Panc1 (cell line): ENCODE measurements around the gene DAB2IP. TPM values are rescaled to one million over a fixed set of nuclear protein-coding genes. Genes with fewer than 3 reads are reported as not detected.

Experiments used
- ATAC-seq: fragments of 200-7000 bp; cut with Tn5 transposase; 2 replicates; pipeline ENCODE4 v1.9.1; 2020; ENCODE audit warnings: mild to moderate bottlenecking, moderate library complexity
- BruUV-seq: library from RNA; stranded (reverse); fragments of 400-500 nt; replicated peaks from 2 replicates; lab custom pipeline; 2021; lab: Mats Ljungman, UMichigan
- CTCF ChIA-PET: fragments of 300-600 bp; sonication (Branson Sonifier 250); formaldehyde crosslinking; loops from one replicate; lab custom pipeline; 2022; ENCODE audit warnings: antibody characterized with exemption; lab: Charles Lee
- POLR2A ChIA-PET: fragments of 300-600 bp; sonication (Branson Sonifier 250); formaldehyde crosslinking; loops from one replicate; lab custom pipeline; 2022; ENCODE audit warnings: antibody characterized with exemption; lab: Charles Lee
- DNase-seq: peaks from one replicate; pipeline ENCODE4 v3.0.0-alpha.2; 2010; ENCODE audit warnings: low read depth, low spot score
- H3K27ac ChIP-seq: 2 replicates; pipeline ENCODE4 v1.5.1; 2011; ENCODE audit warnings: mild to moderate bottlenecking, low read length, inconsistent platforms
- H3K27me3 ChIP-seq: fragments of 200-500 bp; sonication (Bioruptor generic); 2 replicates; pipeline ENCODE4 v1.6.0; 2014; ENCODE audit warnings: low read length, inconsistent platforms; ENCODE audit not compliant: control insufficient read depth, insufficient read depth
- H3K36me3 ChIP-seq: fragments of 200-500 bp; sonication (Bioruptor generic); 2 replicates; pipeline ENCODE4 v1.5.1; 2014; ENCODE audit warnings: inconsistent platforms, mild to moderate bottlenecking, low read length, moderate library complexity; ENCODE audit not compliant: control insufficient read depth, insufficient read depth
- H3K4me1 ChIP-seq: 2 replicates; pipeline ENCODE4 v1.5.1; 2011; ENCODE audit warnings: inconsistent platforms, mild to moderate bottlenecking, low read length, moderate library complexity; ENCODE audit not compliant: control insufficient read depth, insufficient read depth
- H3K4me3 ChIP-seq, 2 experiments: 2 replicates each; pipeline ENCODE4 v1.5.1; 2011 to 2012; ENCODE audit warnings: low read depth in 2 of 2, low read length in 2 of 2, mild to moderate bottlenecking in 2 of 2, inconsistent platforms in 1 of 2, moderate library complexity in 1 of 2
- H3K9me3 ChIP-seq: fragments of 200-500 bp; sonication (Bioruptor generic); 2 replicates; pipeline ENCODE4 v1.5.1; 2014; ENCODE audit warnings: low read depth, mild to moderate bottlenecking, inconsistent platforms, low read length, moderate library complexity; ENCODE audit not compliant: control insufficient read depth, insufficient read depth
- POLR2AphosphoS5 ChIP-seq: IDR thresholded peaks from 2 replicates; pipeline ENCODE4 v1.6.1; 2012; ENCODE audit warnings: mild to moderate bottlenecking, low read depth, low read length, moderate library complexity
- SIN3A ChIP-seq: IDR thresholded peaks from 2 replicates; pipeline ENCODE4 v1.6.1; 2012; ENCODE audit warnings: low read depth, mild to moderate bottlenecking, low read length, moderate library complexity, borderline replicate concordance; ENCODE audit not compliant: insufficient read depth
- TCF7L2 ChIP-seq: IDR thresholded peaks from 2 replicates; pipeline ENCODE4 v1.6.1; 2011; ENCODE audit warnings: mild to moderate bottlenecking, low read depth, low read length, inconsistent platforms
- in situ Hi-C: cut with HindIII; loops from 2 replicates; pipeline ENCODE4 v1.10.0; 2016; ENCODE audit warnings: low sequenced_read_pairs, low pct_unique_long_range_greater_than_20kb
- intact Hi-C: fragments of 100-400 bp; cut with micrococcal nuclease; formaldehyde crosslinking; loops from one replicate; pipeline ENCODE4 v1.10.0; 2022; ENCODE audit not compliant: unreplicated experiment
- total RNA-seq: library from RNA; stranded (reverse); gene quantifications from one replicate; pipeline ENCODE4 v1.2.1, GENCODE V29; 2021; ENCODE audit not compliant: unreplicated experiment
- TF ChIP-seq, protein P1 (sequence below), 2 experiments: IDR thresholded peaks; 2 replicates each; pipeline ENCODE4 v1.6.1; 2011 to 2012; ENCODE audit warnings: low read depth in 2 of 2, control low read depth in 1 of 2, low read length in 1 of 2, mild to moderate bottlenecking in 1 of 2, moderate library complexity in 1 of 2; ENCODE audit not compliant: insufficient read depth in 1 of 2
- TF ChIP-seq, protein P2 (sequence below): fragments of 450-650 bp; IDR thresholded peaks from 2 replicates; pipeline ENCODE4 v1.5.1; 2017; ENCODE audit warnings: mild to moderate bottlenecking

Gene DAB2IP
- total RNA-seq, 1 experiment from 2014 or later: 18.4 TPM

DNA sequence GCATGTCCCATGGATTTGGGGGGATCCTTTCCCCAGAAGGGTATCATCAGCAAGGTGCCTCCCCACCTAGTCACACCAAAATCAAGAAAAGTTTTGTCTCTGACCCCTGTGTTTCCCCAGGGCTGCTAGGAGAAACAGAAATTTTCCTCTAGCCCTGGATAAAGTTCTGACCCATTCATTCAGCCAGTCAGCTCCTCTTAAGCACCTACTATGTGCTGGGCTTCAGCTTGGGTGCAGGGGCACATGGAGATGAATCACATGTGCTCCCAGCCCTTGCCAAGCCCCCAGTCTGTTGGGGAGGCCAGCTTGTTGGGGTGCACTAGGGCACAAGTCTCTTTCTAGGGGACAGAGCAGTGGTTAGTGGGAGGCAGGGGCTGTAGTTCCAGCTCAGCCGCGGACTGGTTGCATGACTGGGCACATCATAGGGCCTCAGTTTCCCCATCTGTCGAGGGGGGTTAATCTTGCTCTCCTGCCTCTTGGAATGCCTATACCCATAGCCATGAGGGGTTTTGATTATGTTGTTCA lies 3.9 kb downstream of the DAB2IP start:
- CTCF ChIA-PET: no interaction called here
- intact Hi-C loops: no loop called here

DNA sequence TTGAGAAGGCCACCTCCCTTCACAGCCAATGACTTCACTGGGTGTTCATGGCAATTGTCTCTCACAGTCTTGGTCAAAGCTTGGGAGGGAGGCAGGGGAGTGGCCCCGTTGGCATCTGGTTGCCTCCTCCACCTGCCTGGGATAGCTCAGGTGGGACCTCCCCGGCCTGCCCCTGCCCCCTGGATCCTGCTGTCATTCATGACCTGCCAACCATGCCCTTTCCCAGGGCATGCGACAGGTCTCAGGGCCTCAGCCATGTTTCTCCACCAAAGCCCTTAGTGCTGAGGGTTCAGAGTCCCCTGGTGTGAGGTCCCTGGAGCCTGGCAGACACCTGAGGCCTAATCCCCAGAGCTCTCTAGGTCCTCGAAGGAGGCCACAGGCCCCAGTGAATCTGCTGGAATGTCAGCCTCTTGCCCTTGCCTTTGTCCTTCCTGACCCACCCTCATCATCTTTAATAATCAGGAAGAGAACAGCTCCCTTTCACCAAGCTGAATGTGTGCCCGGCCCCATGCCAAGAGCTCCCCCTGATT lies 5.6 kb downstream of the DAB2IP start:
- Histone ChIP-seq H3K9me3 (no peaks in the 10 kb centered on the region), H3K27ac (no peak overlapping the region), H3K36me3 (no peaks in the 10 kb centered on the region), H3K27me3 (no peaks in the 10 kb centered on the region), H3K4me1 (peaks cover 3% of the 10 kb centered on the region), H3K4me3 (no peak overlapping the region)
- TF ChIP-seq POLR2AphosphoS5 (no peak), SIN3A (no peak), TCF7L2 (no peak)
- TF ChIP-seq, protein P1, sequence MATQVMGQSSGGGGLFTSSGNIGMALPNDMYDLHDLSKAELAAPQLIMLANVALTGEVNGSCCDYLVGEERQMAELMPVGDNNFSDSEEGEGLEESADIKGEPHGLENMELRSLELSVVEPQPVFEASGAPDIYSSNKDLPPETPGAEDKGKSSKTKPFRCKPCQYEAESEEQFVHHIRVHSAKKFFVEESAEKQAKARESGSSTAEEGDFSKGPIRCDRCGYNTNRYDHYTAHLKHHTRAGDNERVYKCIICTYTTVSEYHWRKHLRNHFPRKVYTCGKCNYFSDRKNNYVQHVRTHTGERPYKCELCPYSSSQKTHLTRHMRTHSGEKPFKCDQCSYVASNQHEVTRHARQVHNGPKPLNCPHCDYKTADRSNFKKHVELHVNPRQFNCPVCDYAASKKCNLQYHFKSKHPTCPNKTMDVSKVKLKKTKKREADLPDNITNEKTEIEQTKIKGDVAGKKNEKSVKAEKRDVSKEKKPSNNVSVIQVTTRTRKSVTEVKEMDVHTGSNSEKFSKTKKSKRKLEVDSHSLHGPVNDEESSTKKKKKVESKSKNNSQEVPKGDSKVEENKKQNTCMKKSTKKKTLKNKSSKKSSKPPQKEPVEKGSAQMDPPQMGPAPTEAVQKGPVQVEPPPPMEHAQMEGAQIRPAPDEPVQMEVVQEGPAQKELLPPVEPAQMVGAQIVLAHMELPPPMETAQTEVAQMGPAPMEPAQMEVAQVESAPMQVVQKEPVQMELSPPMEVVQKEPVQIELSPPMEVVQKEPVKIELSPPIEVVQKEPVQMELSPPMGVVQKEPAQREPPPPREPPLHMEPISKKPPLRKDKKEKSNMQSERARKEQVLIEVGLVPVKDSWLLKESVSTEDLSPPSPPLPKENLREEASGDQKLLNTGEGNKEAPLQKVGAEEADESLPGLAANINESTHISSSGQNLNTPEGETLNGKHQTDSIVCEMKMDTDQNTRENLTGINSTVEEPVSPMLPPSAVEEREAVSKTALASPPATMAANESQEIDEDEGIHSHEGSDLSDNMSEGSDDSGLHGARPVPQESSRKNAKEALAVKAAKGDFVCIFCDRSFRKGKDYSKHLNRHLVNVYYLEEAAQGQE (IDR thresholded peaks at IDR 0.05; ENCODE audit: insufficient read depth in 1 of 2, low read depth in 2 of 2, low read length in 1 of 2): no peak
- TF ChIP-seq, protein P2, sequence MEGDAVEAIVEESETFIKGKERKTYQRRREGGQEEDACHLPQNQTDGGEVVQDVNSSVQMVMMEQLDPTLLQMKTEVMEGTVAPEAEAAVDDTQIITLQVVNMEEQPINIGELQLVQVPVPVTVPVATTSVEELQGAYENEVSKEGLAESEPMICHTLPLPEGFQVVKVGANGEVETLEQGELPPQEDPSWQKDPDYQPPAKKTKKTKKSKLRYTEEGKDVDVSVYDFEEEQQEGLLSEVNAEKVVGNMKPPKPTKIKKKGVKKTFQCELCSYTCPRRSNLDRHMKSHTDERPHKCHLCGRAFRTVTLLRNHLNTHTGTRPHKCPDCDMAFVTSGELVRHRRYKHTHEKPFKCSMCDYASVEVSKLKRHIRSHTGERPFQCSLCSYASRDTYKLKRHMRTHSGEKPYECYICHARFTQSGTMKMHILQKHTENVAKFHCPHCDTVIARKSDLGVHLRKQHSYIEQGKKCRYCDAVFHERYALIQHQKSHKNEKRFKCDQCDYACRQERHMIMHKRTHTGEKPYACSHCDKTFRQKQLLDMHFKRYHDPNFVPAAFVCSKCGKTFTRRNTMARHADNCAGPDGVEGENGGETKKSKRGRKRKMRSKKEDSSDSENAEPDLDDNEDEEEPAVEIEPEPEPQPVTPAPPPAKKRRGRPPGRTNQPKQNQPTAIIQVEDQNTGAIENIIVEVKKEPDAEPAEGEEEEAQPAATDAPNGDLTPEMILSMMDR: no peak
- POLR2A ChIA-PET: no interaction called here
- ATAC-seq: no peak
- CTCF ChIA-PET: no interaction called here
- intact Hi-C loops: no loop called here
- DNase-seq: no peak
- in situ Hi-C loops: no loop called here
- no TSS peak for BruUV-seq

More for the DNA sequence above, 3.9 kb downstream of the DAB2IP start:
- DNase-seq: no peak
- ATAC-seq: no peak
- TF ChIP-seq TCF7L2 (no peak), POLR2AphosphoS5 (no peak), SIN3A (no peak)
- TF ChIP-seq, protein P2: no peak
- TF ChIP-seq, protein P1 (IDR thresholded peaks at IDR 0.05; ENCODE audit: insufficient read depth in 1 of 2, low read depth in 2 of 2, low read length in 1 of 2): no peak
- H3K4me1 ChIP-seq: peaks cover 4% of the 10 kb centered on the region
- POLR2A ChIA-PET: no interaction called here
- no peak overlapping the region for H3K27ac ChIP-seq
- no peaks in the 10 kb centered on the region for H3K36me3 ChIP-seq
- H3K9me3 ChIP-seq: no peaks in the 10 kb centered on the region
- no TSS peak for BruUV-seq
- in situ Hi-C loops: no loop called here
- H3K27me3 ChIP-seq: peaks cover 2% of the 10 kb centered on the region
- no peak overlapping the region for H3K4me3 ChIP-seq
